GM10266 (cell line): ENCODE results near the gene RPUSD2.

ENCODE experiments used
- DNase-seq: peaks from one replicate; pipeline ENCODE4 v3.0.0; 2012; ENCODE audit errors: extremely low spot score
- TF ChIP-seq, protein P1 (sequence below): IDR thresholded peaks from 2 replicates; pipeline ENCODE4 v1.5.1; 2012; ENCODE audit warnings: mild to moderate bottlenecking, low read depth; ENCODE audit not compliant: control insufficient read depth, insufficient read depth; ENCODE audit errors: missing control alignments

The RPUSD2 gene

DNA sequence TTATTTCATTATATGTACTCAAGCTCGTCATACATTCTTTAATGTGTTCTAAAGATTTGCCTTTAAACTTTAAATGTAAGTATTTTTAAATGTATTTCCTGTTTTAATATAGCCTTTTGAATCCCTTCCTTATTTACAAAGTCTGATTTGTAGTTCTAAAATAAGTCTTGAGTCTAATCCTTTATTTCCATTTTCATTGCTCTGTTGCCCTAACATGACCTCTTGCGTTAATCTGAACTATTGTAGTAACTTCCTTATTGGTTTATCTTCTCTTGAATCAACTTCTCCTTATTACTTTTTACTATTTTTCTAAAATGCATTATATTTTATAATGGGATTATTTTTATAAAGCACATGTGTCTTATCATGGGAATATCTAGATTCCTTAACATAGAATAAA, 48.9 kb downstream of the RPUSD2 start:
- no peak for DNase-seq
- TF ChIP-seq, protein P1, sequence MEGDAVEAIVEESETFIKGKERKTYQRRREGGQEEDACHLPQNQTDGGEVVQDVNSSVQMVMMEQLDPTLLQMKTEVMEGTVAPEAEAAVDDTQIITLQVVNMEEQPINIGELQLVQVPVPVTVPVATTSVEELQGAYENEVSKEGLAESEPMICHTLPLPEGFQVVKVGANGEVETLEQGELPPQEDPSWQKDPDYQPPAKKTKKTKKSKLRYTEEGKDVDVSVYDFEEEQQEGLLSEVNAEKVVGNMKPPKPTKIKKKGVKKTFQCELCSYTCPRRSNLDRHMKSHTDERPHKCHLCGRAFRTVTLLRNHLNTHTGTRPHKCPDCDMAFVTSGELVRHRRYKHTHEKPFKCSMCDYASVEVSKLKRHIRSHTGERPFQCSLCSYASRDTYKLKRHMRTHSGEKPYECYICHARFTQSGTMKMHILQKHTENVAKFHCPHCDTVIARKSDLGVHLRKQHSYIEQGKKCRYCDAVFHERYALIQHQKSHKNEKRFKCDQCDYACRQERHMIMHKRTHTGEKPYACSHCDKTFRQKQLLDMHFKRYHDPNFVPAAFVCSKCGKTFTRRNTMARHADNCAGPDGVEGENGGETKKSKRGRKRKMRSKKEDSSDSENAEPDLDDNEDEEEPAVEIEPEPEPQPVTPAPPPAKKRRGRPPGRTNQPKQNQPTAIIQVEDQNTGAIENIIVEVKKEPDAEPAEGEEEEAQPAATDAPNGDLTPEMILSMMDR: no peak

DNA sequence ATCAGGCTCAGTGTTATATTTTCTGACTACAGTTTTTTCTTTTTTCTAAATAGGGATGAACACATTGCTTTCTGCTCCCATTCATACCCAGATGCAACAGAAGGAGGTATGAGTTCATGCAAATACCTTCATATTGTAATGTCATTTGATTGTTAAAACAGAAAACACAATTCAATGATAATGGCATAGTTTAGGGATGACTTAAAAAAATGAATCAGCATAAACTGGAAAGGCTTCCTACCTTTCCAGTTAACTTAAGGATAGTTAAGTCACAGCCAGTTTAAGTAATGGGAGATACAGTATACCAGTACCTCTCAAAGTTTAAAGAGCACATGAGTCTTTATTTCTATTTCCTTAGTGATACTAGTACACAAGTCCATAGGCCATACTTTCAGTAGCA, 49.8 kb downstream of the RPUSD2 start:
- TF ChIP-seq, protein P1: no peak
- DNase-seq: no peak

DNA sequence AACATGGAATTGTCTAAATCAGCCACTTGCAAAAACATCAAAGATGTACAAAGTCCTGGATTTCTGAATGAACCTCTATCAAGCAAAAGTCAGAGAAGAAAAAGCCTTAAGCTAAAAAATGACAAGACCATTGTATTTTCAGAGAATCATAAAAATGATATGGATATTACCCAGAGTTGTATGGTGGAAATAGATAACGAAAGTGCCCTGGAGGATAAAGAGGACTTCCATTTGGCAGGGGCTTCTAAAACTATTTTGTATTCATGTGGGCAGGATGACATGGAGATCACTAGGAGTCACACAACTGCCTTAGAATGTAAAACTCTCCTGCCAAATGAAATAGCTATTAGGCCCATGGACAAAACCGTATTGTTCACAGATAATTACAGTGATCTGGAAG, 54.3 kb downstream of the RPUSD2 start:
- DNase-seq: no peak
- TF ChIP-seq, protein P1: no peak
